ENCODE measurements around the gene EFCAB13.

The EFCAB13 gene

GRCh38 chr17:47297661-47298400 is 25.9 kb upstream of the EFCAB13 start:
- H3K27ac ChIP-seq = 0 out of 2 replicates have a peak overlapping the region, but pooled peaks have one; percentile 4
- TF ChIP-seq, protein P1, sequence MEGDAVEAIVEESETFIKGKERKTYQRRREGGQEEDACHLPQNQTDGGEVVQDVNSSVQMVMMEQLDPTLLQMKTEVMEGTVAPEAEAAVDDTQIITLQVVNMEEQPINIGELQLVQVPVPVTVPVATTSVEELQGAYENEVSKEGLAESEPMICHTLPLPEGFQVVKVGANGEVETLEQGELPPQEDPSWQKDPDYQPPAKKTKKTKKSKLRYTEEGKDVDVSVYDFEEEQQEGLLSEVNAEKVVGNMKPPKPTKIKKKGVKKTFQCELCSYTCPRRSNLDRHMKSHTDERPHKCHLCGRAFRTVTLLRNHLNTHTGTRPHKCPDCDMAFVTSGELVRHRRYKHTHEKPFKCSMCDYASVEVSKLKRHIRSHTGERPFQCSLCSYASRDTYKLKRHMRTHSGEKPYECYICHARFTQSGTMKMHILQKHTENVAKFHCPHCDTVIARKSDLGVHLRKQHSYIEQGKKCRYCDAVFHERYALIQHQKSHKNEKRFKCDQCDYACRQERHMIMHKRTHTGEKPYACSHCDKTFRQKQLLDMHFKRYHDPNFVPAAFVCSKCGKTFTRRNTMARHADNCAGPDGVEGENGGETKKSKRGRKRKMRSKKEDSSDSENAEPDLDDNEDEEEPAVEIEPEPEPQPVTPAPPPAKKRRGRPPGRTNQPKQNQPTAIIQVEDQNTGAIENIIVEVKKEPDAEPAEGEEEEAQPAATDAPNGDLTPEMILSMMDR (conservative IDR thresholded peaks at IDR 0.05) = no peak

DNA sequence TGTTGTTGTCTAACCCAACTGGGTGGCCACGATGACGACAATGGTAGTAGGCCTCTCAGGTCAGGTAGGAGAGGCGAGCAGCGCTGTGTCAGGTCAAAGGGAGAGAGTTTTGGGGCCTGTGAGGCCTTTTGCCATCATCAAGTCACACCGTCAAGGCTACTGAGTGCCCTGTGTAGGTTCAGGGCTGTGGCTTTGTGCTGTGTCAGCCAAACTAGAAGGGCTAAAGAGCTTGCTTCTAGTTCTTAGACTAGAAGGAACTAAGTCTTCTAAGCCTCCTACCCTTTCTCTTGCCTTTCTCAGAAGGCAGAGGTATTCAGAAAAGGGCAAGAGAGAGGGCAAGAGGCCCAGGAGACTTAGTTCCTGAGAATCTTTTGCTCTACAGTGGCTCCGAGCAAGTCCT is 25.0 kb upstream of the EFCAB13 start:
- H3K27ac ChIP-seq = no peak overlapping the region
- TF ChIP-seq, protein P1 (conservative IDR thresholded peaks at IDR 0.05) = no peak

- TF ChIP-seq, protein P1 (conservative IDR thresholded peaks at IDR 0.05) = no peak
- H3K27ac ChIP-seq = no peak overlapping the region
Measured at GRCh38 chr17:47299239-47299910, 24.4 kb upstream of the EFCAB13 start.

- no peak overlapping the region for H3K27ac ChIP-seq
- TF ChIP-seq, protein P1 (conservative IDR thresholded peaks at IDR 0.05) = no peak
Measured at GRCh38 chr17:47300718-47301117, 23.0 kb upstream of the EFCAB13 start.

DNA sequence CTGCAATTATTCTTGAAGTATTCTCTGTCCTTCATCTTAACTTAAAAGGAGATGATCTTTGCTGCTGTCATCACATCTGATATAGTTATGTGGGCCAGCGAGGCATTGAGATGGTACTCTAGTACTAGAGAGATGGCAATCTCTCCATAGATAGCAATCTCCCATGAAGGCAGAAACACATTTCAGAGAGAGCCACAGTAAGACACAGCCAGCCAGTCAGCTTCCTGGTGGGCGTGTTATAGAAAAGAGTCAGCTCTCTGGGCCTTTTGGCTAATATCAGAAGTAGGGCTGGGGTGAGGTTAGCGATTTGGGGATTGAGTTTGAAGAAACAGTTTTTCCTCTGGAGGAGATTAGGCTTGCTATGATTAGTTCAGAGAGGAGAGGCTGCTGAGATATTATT is 22.6 kb upstream of the EFCAB13 start:
- TF ChIP-seq, protein P1 (conservative IDR thresholded peaks at IDR 0.05) = no peak

GRCh38 chr17:47301831-47302230 is 21.9 kb upstream of the EFCAB13 start:
- H3K27ac ChIP-seq = no peak overlapping the region
- TF ChIP-seq, protein P1 (conservative IDR thresholded peaks at IDR 0.05) = no peak

More for the DNA sequence above, 22.6 kb upstream of the EFCAB13 start:
- no peak overlapping the region for H3K27ac ChIP-seq

- H3K27ac ChIP-seq = no peak overlapping the region
- TF ChIP-seq, protein P1 (conservative IDR thresholded peaks at IDR 0.05) = no peak
Measured at GRCh38 chr17:47304186-47304585, 19.6 kb upstream of the EFCAB13 start.
